Panc1 (cell line): ENCODE measurements around the gene SGMS1.

ENCODE experiments used
- REST ChIP-seq, 2 experiments: IDR thresholded peaks; 2 replicates each; pipeline ENCODE4 v1.6.1; 2011 to 2012; ENCODE audit warnings: low read depth in 2 of 2, control low read depth in 1 of 2, low read length in 1 of 2, mild to moderate bottlenecking in 1 of 2, moderate library complexity in 1 of 2; ENCODE audit not compliant: insufficient read depth in 1 of 2
- SIN3A ChIP-seq: IDR thresholded peaks from 2 replicates; pipeline ENCODE4 v1.6.1; 2012; ENCODE audit warnings: low read depth, mild to moderate bottlenecking, low read length, moderate library complexity, borderline replicate concordance; ENCODE audit not compliant: insufficient read depth
- TF ChIP-seq, protein P1 (sequence below): fragments of 450-650 bp; IDR thresholded peaks from 2 replicates; pipeline ENCODE4 v1.5.1; 2017; ENCODE audit warnings: mild to moderate bottlenecking

DNA sequence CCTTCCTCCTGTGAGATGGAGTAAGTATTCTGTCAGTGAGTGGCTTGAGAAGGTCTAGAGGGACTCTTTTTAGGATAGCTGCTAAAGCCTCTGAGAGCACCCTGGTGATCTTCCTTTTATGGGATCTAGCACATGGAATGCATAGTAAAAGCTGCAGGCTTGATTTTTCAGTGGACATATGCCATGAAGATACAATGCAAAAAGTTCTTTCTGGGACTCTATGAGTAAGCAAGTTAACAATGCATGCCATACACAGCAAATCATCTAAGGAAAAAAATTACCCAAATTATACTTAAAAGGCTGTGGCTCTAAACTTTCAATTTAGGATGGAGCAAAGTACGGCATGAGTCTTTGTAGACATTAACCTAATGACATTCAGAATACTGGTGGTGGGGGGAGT is 154.5 kb downstream of the SGMS1 start:
- TF ChIP-seq REST (IDR thresholded peaks at IDR 0.05; ENCODE audit: insufficient read depth in 1 of 2, low read depth in 2 of 2, low read length in 1 of 2), result no peak
- TF ChIP-seq, protein P1, sequence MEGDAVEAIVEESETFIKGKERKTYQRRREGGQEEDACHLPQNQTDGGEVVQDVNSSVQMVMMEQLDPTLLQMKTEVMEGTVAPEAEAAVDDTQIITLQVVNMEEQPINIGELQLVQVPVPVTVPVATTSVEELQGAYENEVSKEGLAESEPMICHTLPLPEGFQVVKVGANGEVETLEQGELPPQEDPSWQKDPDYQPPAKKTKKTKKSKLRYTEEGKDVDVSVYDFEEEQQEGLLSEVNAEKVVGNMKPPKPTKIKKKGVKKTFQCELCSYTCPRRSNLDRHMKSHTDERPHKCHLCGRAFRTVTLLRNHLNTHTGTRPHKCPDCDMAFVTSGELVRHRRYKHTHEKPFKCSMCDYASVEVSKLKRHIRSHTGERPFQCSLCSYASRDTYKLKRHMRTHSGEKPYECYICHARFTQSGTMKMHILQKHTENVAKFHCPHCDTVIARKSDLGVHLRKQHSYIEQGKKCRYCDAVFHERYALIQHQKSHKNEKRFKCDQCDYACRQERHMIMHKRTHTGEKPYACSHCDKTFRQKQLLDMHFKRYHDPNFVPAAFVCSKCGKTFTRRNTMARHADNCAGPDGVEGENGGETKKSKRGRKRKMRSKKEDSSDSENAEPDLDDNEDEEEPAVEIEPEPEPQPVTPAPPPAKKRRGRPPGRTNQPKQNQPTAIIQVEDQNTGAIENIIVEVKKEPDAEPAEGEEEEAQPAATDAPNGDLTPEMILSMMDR, result no peak
- no peak for TF ChIP-seq SIN3A
